ENCODE measurements around the gene RELB. TPM values are rescaled to one million over a fixed set of nuclear protein-coding genes. Genes with fewer than 3 reads are reported as not detected.

Gene RELB
- total and polyA plus RNA-seq, 2 donors (not counting 3 experiments of a cell fraction or from before 2014, with no cell fraction given), result 13.2 to 14.4 TPM

DNA sequence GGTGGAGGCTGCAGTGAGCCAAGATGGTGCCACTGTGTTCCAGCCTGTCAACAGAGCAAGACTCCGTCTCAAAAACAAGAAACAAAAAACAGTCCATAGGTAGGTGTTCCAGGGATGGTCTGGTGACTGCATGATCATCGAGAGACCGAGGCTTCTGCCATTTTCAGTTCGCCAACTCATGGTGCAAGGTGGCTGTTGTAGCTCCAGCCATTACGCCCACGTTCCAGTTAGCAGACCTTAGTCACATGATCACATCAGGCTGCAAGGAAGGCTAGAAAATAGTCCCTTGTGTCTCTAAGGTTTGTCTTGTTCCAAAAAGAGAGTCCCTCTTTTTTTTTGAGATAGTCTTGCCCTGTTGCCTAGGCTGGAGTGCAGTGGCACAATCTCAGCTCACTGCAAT lies 34.5 kb downstream of the RELB start:
- ChIA-PET POLR2A (no interaction called here), CTCF (no interaction called here)
- Histone ChIP-seq H3K4me3 (replicated peaks in 1 of 3; ENCODE audit: insufficient read depth in 1 of 3, low read depth in 1 of 3, low read length in 3 of 3) (no peak overlapping the region), H3K9me3 (replicated peaks; ENCODE audit: control insufficient read depth, insufficient read depth, low read length) (no peaks in the 10 kb centered on the region), H3K36me3 (ENCODE audit: control insufficient read depth in 2 of 2, extremely low read depth in 1 of 2, insufficient read depth in 2 of 2, low read length in 2 of 2) (peaks cover 0 to 23% of the 10 kb centered on the region in 2 experiments), H3K9me1 (replicated peaks; ENCODE audit: control insufficient read depth, extremely low read depth, insufficient read depth, low read length) (no peaks in the 10 kb centered on the region), H3K27me3 (ENCODE audit: control insufficient read depth in 2 of 2, insufficient read depth in 2 of 2, low read length in 2 of 2) (no peaks in the 10 kb centered on the region), H3K4me2 (ENCODE audit: insufficient read depth, low read length) (no peak overlapping the region), H4K20me1 (replicated peaks; ENCODE audit: control insufficient read depth, extremely low read depth, insufficient read depth, low read length) (peaks cover 3% of the 10 kb centered on the region), H3K9ac (replicated peaks; ENCODE audit: extremely low read depth, insufficient read depth, low read length) (no peak overlapping the region), H3K4me1 (ENCODE audit: control insufficient read depth, extremely low read depth, insufficient read depth, low read length) (peaks cover 11% of the 10 kb centered on the region), H2AFZ (ENCODE audit: low read depth, low read length) (no peak overlapping the region), H3K27ac (ENCODE audit: insufficient read depth, low read depth, low read length) (no peak overlapping the region), H3K79me2 (ENCODE audit: control insufficient read depth, insufficient read depth, low read length) (peaks cover 16% of the 10 kb centered on the region)
- intact Hi-C loops (cut with micrococcal nuclease), result loop anchor here (5.0 kb wide), 1 partner anchor 42 kb away; the partner anchor contains the start of genes GEMIN7 and ZNF296
- TF ChIP-seq GATA2 (IDR thresholded peaks at IDR 0.05; ENCODE audit: insufficient read depth, insufficient read length, low read depth, low read length), result no peak
- TF ChIP-seq POLR2A (IDR thresholded peaks at IDR 0.05; ENCODE audit: low read depth, low read length), result no peak
- no peak for TF ChIP-seq EZH2 (IDR thresholded peaks at IDR 0.05; ENCODE audit: borderline replicate concordance, low read depth, low read length, severe bottlenecking)
- TF ChIP-seq, protein P1, sequence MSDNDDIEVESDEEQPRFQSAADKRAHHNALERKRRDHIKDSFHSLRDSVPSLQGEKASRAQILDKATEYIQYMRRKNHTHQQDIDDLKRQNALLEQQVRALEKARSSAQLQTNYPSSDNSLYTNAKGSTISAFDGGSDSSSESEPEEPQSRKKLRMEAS (IDR thresholded peaks at IDR 0.05; ENCODE audit: insufficient read depth, insufficient read length), result no peak
- no peak for TF ChIP-seq MYC (IDR thresholded peaks at IDR 0.05; ENCODE audit: low read depth, low read length)
- no peak for TF ChIP-seq FOS (IDR thresholded peaks at IDR 0.05; ENCODE audit: borderline replicate concordance, insufficient read depth, low read length)
- TF ChIP-seq JUN (IDR thresholded peaks at IDR 0.05; ENCODE audit: borderline replicate concordance, insufficient read depth, insufficient read length, low read depth), result no peak
- no peak for TF ChIP-seq POLR2AphosphoS5 (IDR thresholded peaks at IDR 0.05; ENCODE audit: insufficient read depth, low read depth, low read length)
- TF ChIP-seq, protein P2, sequence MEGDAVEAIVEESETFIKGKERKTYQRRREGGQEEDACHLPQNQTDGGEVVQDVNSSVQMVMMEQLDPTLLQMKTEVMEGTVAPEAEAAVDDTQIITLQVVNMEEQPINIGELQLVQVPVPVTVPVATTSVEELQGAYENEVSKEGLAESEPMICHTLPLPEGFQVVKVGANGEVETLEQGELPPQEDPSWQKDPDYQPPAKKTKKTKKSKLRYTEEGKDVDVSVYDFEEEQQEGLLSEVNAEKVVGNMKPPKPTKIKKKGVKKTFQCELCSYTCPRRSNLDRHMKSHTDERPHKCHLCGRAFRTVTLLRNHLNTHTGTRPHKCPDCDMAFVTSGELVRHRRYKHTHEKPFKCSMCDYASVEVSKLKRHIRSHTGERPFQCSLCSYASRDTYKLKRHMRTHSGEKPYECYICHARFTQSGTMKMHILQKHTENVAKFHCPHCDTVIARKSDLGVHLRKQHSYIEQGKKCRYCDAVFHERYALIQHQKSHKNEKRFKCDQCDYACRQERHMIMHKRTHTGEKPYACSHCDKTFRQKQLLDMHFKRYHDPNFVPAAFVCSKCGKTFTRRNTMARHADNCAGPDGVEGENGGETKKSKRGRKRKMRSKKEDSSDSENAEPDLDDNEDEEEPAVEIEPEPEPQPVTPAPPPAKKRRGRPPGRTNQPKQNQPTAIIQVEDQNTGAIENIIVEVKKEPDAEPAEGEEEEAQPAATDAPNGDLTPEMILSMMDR (IDR thresholded peaks at IDR 0.05; ENCODE audit: extremely low read depth in 1 of 2, insufficient read depth in 1 of 2, low read depth in 1 of 2, low read length in 2 of 2), result no peak
- BruUV-seq (replicated peaks), result no TSS peak
- DNase-seq (ENCODE audit: low read depth, low spot score), result no peak
- no peak for FAIRE-seq
- dilution Hi-C loops (cut with MboI; ENCODE audit: extremely low pct_ligation_motif_present, low sequenced_read_pairs), result no loop called here
